Nephron progenitor cell (in vitro differentiated cells): ENCODE results near the gene ANKMY1.
A peak's percentile ranks its signal among the peaks of the same experiment; 100 is the strongest.

ENCODE experiments used
- DNase-seq: peaks from one replicate; pipeline ENCODE4 v3.0.0; 2021
- H3K27ac Mint-ChIP-seq: 2 replicates; pipeline ENCODE4 v1.8.0; 2021; ENCODE audit warnings: mild to moderate bottlenecking, moderate library complexity, mixed read lengths
- H3K27me3 Mint-ChIP-seq: 2 replicates; pipeline ENCODE4 v1.8.0; 2021; ENCODE audit warnings: mild to moderate bottlenecking, low read depth, mixed read lengths; ENCODE audit not compliant: poor library complexity
- H3K36me3 Mint-ChIP-seq: 2 replicates; pipeline ENCODE4 v1.8.0; 2021; ENCODE audit warnings: low read depth, mixed read lengths
- H3K4me1 Mint-ChIP-seq: 2 replicates; pipeline ENCODE4 v1.8.0; 2021; ENCODE audit warnings: mixed read lengths
- H3K4me3 Mint-ChIP-seq: 2 replicates; pipeline ENCODE4 v1.8.0; 2021; ENCODE audit warnings: mild to moderate bottlenecking, moderate library complexity, mixed read lengths
- H3K9me3 Mint-ChIP-seq: 2 replicates; pipeline ENCODE4 v1.8.0; 2021; ENCODE audit warnings: mild to moderate bottlenecking, moderate library complexity, mixed read lengths
- CTCF ChIP-seq: fragments of 200-600 bp; sonication (generic); IDR thresholded peaks from 2 replicates; pipeline ENCODE4 v1.5.0; 2021; ENCODE audit warnings: antibody characterized with exemption

The ANKMY1 gene

DNA sequence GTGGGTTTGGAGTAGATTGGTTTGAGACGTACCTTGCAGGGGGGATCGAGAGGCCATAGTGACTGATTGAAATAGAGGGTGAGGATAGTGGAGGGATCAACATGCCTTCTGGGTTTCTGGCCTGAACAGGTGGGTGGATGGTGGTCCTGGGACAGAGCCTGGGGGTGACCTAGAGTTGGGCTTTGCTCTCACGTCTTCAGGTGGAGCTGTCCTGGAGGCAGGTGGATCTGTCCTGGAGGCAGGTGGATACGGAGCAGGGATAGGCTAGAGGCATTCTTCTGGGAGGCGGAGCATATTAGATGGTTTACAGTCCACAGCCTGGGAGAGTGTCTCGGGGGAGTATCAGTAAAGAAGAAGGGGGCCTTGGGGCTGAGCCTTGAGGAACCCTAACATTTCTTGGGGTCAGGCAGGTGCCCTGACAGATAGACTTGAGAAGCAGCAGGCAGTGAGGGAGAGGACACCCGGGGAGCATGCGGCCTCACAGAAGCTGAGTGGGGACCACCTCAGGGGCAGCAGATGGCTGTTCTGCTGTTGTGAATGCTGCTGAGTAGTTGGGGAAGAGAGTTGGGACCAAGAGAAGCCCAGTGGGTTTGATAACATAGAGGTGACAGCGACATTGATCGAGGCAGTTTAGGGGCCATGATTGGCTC is 30.3 kb upstream of the ANKMY1 start:
- no peak for DNase-seq
- Mint-ChIP-seq H3K4me1 (peaks cover 37% of the 10 kb centered on the region), H3K9me3 (no peaks in the 10 kb centered on the region), H3K27me3 (peaks cover 3% of the 10 kb centered on the region), H3K36me3 (peaks cover 7% of the 10 kb centered on the region), H3K4me3 (peak overlapping the region; percentile 92), H3K27ac (no peak overlapping the region)
- TF ChIP-seq CTCF, result no peak

DNA sequence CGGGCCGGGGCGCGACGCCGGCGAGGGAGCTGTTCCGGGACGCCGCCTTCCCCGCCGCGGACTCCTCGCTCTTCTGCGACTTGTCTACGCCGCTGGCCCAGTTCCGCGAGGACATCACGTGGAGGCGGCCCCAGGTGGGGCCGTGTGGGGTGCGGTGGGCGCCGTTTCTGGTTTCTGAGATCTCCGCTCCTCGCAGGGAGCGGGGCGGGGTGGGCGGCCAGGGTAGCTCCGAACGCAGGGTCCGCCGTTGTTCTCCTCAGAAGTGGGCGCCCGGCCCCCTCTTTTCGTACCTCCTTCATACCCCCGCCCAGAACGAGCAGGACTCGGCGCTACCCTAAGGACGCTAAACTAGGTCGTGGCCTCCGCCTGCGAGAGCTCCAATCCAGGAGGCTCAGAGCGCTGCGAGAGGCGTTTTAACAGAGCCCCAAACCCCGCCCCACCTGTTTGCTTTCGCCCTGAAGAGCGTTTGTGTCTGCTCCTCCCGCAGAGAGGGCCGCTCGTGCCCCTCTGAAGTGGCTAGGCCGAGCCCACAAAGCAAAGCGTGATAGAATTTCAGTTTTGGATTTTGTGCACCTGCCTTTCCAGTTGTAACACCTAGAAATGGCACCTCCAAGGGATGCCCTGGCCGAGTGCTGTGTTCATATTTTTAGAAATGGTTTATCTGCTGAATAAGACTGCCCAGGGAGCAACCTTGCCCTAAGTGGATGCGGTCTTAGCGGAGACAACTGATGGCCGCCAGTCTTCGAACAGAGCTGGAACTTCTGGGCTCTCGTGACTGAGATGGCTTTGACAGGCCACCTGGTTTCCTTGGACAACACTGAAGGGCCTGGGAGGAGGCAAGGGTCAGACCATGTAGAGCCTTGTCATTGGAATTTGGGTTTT is 29.4 kb upstream of the ANKMY1 start:
- H3K9me3 Mint-ChIP-seq, result peaks cover 2% of the 10 kb centered on the region
- H3K4me1 Mint-ChIP-seq, result peaks cover 37% of the 10 kb centered on the region

DNA sequence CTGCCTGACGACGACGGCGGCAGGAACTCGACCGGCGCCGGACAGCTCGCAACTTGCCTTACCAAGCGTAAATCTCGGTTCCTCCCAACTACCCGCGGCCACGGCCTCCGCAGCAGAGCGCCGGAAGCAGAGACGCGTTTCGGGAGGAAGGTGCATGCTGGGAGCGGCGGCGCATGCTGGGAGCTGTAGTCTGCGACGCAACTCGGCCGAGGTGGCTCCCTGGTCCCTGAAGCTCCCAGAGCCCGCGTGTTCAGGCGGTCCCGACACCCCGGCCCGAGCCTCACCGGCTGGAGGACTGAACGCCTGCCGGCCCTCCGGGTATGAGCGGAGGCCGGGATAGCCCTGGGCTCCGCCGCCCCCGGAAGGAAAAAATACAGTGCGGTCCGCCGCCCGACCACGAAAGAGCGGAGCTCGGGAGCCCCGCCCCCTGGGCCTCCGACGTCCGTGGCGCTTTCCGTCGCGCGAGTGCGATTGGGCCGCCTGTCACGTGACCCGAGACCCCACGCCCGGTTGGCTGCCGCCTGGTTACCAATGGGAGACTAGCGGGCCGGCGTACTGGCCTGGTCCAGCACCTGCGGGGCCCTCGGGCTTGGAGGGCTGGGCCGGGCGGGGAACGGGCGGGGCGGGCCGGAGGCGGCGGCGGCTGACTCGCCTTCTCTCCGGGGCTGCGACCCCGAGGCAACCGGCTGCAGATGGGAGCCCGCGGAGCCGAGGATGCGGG is 28.6 kb upstream of the ANKMY1 start, which contains the start of gene CAPN10:
TSS of gene CAPN10 (plus strand) at position 537 of the 721 bp plus-strand sequence. CDS start at position 715, 178 bp downstream.
- H3K27me3 Mint-ChIP-seq, result peaks cover 3% of the 10 kb centered on the region
- peaks cover 37% of the 10 kb centered on the region for H3K4me1 Mint-ChIP-seq
- peaks cover 10% of the 10 kb centered on the region for H3K9me3 Mint-ChIP-seq
- H3K27ac Mint-ChIP-seq, result peak within 1 kb of the TSS; percentile 97
- peaks cover 24% of the 10 kb centered on the region for H3K36me3 Mint-ChIP-seq
- peak within 1 kb of the TSS; percentile 99 for H3K4me3 Mint-ChIP-seq
- DNase-seq, result peak; percentile 97
- no peak for TF ChIP-seq CTCF

More for the DNA sequence above, 29.4 kb upstream of the ANKMY1 start:
- Mint-ChIP-seq H3K27ac (no peak overlapping the region), H3K27me3 (peaks cover 3% of the 10 kb centered on the region), H3K4me3 (peak overlapping the region; percentile 92), H3K36me3 (peaks cover 16% of the 10 kb centered on the region)
- no peak for TF ChIP-seq CTCF
- DNase-seq, result peak; percentile 50

DNA sequence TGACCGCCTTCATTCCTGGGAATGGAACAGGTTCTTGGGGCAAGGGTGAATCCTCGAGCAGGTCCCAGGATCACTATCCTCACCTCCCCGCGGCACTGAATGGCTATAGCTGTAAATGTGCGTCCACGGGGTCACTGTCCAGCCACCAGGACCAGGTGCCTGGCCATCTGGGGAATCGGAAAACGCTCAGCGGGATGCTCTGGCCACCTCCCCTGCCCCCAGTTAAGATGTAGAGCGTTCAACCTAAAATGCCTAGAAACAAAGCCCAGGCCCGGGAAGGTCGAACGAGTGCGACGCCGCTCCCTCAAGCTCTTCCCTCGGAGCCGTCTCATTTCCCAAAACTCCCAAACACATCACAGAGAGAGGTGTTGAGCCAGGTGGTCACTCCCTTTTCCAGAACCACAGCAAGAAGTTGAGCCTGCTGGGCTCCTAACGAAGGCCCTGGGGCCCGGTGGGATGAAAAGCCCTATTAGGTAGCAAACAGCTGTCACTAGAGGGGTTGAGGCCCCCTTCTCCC is 28.0 kb upstream of the ANKMY1 start:
- H3K27me3 Mint-ChIP-seq, result peaks cover 3% of the 10 kb centered on the region
- peaks cover 14% of the 10 kb centered on the region for H3K9me3 Mint-ChIP-seq
- H3K4me3 Mint-ChIP-seq, result peak overlapping the region; percentile 99
- no peak for DNase-seq
- peaks cover 30% of the 10 kb centered on the region for H3K36me3 Mint-ChIP-seq
- peaks cover 37% of the 10 kb centered on the region for H3K4me1 Mint-ChIP-seq
- H3K27ac Mint-ChIP-seq, result peak overlapping the region; percentile 97
- TF ChIP-seq CTCF, result no peak

GRCh38 chr2:240585101-240585500 is 27.3 kb upstream of the ANKMY1 start:
- Mint-ChIP-seq H3K4me1 (peaks cover 40% of the 10 kb centered on the region), H3K27ac (no peak overlapping the region)

More at GRCh38 chr2:240585101-240585500, 27.3 kb upstream of the ANKMY1 start:
- peaks cover 15% of the 10 kb centered on the region for H3K9me3 Mint-ChIP-seq
- no peak for TF ChIP-seq CTCF
- DNase-seq, result no peak
- peaks cover 3% of the 10 kb centered on the region for H3K27me3 Mint-ChIP-seq
- peak overlapping the region; percentile 99 for H3K4me3 Mint-ChIP-seq
- peaks cover 37% of the 10 kb centered on the region for H3K36me3 Mint-ChIP-seq
